Measurements from ENCODE around the gene EYA4. TPM values are rescaled to one million over a fixed set of nuclear protein-coding genes. Genes with fewer than 3 reads are reported as not detected.

The EYA4 gene
- total RNA-seq, 2 donors from 2014 or later = not detected

DNA sequence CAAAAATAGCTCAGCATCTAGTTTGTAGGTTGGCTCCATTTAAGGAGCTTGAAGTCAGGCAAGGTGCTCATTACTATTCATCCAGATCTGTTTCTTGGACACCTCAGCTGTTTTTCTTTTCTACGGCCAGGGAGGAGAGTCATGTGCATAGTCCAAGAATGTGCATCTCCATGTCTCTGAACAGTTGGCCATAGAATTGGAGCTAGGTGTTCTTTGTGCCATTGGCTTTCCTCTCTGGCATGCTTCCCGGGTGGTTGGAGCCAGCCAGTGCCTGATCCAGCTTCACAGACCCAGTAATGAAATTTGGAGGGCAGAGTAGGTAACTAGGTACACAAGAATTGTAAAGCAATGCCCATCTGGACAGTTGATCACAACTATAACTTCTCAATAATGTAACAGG lies 21.6 kb downstream of the EYA4 start:
- no peak for DNase-seq (ENCODE audit: low spot score in 2 of 2)
- peaks cover 0 to 10% of the 10 kb centered on the region in 2 donors for H3K9me3 Mint-ChIP-seq
- no peak for ATAC-seq
- H3K27ac Mint-ChIP-seq = no peak overlapping the region
- no peaks in the 10 kb centered on the region for H3K36me3 Mint-ChIP-seq

DNA sequence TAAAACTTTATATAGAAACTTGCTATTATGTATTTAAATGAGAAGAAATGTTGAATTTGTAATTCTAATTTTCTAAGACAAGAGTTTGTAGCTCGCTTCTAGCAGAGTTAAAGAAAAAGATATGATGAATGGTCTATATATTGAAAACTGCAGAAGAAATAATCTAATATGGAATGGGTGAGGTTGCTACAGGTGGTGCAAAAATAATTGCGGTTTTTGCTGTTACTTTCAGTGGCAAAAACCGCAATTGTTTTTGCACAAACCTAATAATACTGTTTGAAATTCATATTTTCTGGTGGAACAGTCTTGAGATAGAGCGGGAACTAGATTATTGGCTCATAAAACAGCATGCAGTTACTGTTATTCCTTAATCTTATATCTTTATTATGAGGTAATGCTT lies 23.9 kb downstream of the EYA4 start:
- peaks cover 0 to 15% of the 10 kb centered on the region in 2 donors for H3K9me3 Mint-ChIP-seq
- DNase-seq (ENCODE audit: low spot score in 2 of 2) = no peak
- ATAC-seq = no peak
- no peaks in the 10 kb centered on the region for H3K36me3 Mint-ChIP-seq
- no peak overlapping the region for H3K27ac Mint-ChIP-seq

GRCh38 chr6:133266186-133266585 lies 25.0 kb downstream of the EYA4 start:
- DNase-seq (ENCODE audit: low spot score in 2 of 2) (no peak), ATAC-seq (no peak)

GRCh38 chr6:133268621-133269020 lies 27.5 kb downstream of the EYA4 start:
- ATAC-seq (no peak), DNase-seq (ENCODE audit: low spot score in 2 of 2) (no peak)
- H3K27ac Mint-ChIP-seq = no peak overlapping the region
- H3K36me3 Mint-ChIP-seq = no peaks in the 10 kb centered on the region
- H3K9me3 Mint-ChIP-seq = peaks cover 0 to 13% of the 10 kb centered on the region in 2 donors

More at GRCh38 chr6:133266186-133266585, 25.0 kb downstream of the EYA4 start:
- H3K36me3 Mint-ChIP-seq = no peaks in the 10 kb centered on the region
- peaks cover 0 to 11% of the 10 kb centered on the region in 2 donors for H3K9me3 Mint-ChIP-seq
- no peak overlapping the region for H3K27ac Mint-ChIP-seq

- ATAC-seq (no peak), DNase-seq (ENCODE audit: low spot score in 2 of 2) (no peak)
- Mint-ChIP-seq H3K9me3 (peaks cover 0 to 5% of the 10 kb centered on the region in 2 donors), H3K36me3 (no peaks in the 10 kb centered on the region), H3K27ac (no peak overlapping the region)
These were observed 33.7 kb downstream of the EYA4 start for GRCh38 chr6:133274813-133275212.

DNA sequence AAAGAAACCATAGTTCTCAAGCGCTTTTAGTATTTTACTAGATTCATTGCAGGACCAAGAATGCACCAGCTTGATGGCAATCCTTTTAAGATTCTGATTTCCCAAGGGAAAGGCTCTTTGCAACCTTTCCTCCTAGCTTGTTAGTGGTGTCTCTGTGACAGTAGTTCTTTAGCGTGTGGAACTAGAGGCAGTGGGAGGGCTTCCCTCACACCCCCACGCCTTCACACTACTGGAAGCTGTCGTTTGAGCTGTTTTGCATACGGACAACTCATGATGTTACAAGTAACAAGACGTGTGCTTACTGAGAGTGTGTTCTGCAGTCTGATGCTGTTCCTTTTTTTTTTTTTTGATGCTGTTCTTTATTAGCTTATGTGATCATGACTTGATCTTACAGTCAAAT lies 34.1 kb downstream of the EYA4 start:
- H3K27ac Mint-ChIP-seq = no peak overlapping the region
- DNase-seq (ENCODE audit: low spot score in 2 of 2) (no peak), ATAC-seq (no peak)
- peaks cover 0 to 5% of the 10 kb centered on the region in 2 donors for H3K9me3 Mint-ChIP-seq
- H3K36me3 Mint-ChIP-seq = no peaks in the 10 kb centered on the region

DNA sequence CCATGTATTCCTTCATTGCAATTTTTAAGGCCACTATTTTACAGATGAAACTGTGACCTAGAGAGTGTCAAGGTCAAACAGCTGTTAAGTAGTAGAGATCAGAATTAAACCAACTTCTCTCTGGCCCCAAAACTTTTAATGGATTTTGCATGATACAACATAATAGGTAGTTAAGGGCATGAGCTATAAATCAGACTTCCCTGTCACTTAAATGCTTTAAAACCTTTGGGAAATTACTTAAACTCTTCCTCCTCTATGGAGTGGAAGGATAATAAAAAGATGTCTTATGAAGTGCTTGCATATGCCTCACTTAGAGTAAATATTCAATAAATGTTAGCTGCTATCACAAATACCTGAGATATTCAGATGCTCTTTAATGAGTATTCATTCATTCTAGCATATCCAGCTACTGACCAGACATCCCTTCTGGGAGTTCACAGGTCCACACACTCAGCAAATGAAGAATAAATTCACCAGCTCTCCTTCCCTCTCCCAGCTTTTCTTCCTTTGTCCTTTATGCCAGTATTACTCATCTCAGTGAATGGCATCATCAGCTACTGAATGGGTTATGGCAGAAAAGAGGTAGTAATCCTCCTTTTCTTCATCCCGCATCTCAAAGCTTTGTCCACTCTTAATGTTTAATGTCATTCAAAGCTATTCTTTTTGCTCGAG lies 36.2 kb downstream of the EYA4 start:
- Mint-ChIP-seq H3K27ac (no peak overlapping the region), H3K36me3 (no peaks in the 10 kb centered on the region), H3K9me3 (no peaks in the 10 kb centered on the region)
- DNase-seq (ENCODE audit: low spot score in 2 of 2) = no peak
- no peak for ATAC-seq

GRCh38 chr6:133277900-133278545 lies 36.9 kb downstream of the EYA4 start:
- Mint-ChIP-seq H3K9me3 (no peaks in the 10 kb centered on the region), H3K27ac (no peak overlapping the region), H3K36me3 (no peaks in the 10 kb centered on the region)
- ATAC-seq (no peak), DNase-seq (ENCODE audit: low spot score in 2 of 2) (no peak)

DNA sequence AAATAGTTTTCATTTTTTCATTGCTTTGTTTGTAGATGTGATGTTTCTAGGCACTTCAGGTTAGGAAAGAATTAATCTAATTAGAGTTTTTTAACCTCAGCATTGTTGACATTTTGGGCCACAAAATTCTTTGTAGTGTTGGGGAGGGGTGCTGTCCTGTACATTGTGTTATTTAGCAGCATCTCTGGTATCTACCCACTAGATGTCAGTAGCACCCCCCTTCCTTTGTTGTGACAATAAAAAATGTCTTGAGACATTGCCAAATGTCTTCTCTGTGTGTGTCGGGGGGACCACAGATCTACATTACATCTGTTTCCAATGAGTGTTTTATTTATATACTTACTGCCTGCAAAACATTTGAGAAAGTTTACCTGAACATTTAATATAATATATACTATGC lies 45.6 kb downstream of the EYA4 start:
- DNase-seq (ENCODE audit: low spot score in 2 of 2) (no peak), ATAC-seq (no peak)
- Mint-ChIP-seq H3K27ac (no peak overlapping the region), H3K9me3 (peaks cover 0 to 3% of the 10 kb centered on the region in 2 donors), H3K36me3 (no peaks in the 10 kb centered on the region)

- Mint-ChIP-seq H3K27ac (no peak overlapping the region), H3K36me3 (no peaks in the 10 kb centered on the region), H3K9me3 (peaks cover 0 to 3% of the 10 kb centered on the region in 2 donors)
- ATAC-seq (no peak), DNase-seq (ENCODE audit: low spot score in 2 of 2) (no peak)
These were observed 47.5 kb downstream of the EYA4 start for GRCh38 chr6:133288662-133289061.

- DNase-seq (ENCODE audit: low spot score in 2 of 2) (no peak), ATAC-seq (no peak)
- Mint-ChIP-seq H3K27ac (no peak overlapping the region), H3K36me3 (no peaks in the 10 kb centered on the region), H3K9me3 (peaks cover 0 to 3% of the 10 kb centered on the region in 2 donors)
These were observed 48.7 kb downstream of the EYA4 start for GRCh38 chr6:133289733-133290306.

DNA sequence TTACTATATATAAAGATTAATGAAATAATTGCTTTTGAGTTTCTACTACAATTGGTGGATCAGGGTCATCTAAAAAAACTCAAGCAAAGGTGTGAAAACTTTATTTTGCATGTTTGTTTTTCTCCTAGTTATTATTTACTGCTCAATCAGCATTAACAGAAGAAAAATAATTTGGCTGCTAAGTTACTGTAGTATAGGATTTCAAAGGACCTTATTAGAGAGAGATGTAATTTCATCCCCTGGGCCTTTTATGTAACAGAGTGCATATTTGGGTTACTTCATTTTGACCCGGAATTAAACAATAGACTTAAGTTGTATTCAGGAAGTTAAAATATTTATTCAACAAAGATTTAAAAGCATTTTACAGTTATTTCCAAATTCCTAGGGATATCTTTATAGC lies 49.8 kb downstream of the EYA4 start:
- H3K9me3 Mint-ChIP-seq = peaks cover 0 to 3% of the 10 kb centered on the region in 2 donors
- no peaks in the 10 kb centered on the region for H3K36me3 Mint-ChIP-seq
- ATAC-seq (no peak), DNase-seq (ENCODE audit: low spot score in 2 of 2) (no peak)
- no peak overlapping the region for H3K27ac Mint-ChIP-seq

GRCh38 chr6:133291671-133292070 lies 50.5 kb downstream of the EYA4 start:
- no peaks in the 10 kb centered on the region for H3K36me3 Mint-ChIP-seq
- peaks cover 0 to 3% of the 10 kb centered on the region in 2 donors for H3K9me3 Mint-ChIP-seq
- no peak overlapping the region for H3K27ac Mint-ChIP-seq
- no peak for DNase-seq (ENCODE audit: low spot score in 2 of 2)
- no peak for ATAC-seq

DNA sequence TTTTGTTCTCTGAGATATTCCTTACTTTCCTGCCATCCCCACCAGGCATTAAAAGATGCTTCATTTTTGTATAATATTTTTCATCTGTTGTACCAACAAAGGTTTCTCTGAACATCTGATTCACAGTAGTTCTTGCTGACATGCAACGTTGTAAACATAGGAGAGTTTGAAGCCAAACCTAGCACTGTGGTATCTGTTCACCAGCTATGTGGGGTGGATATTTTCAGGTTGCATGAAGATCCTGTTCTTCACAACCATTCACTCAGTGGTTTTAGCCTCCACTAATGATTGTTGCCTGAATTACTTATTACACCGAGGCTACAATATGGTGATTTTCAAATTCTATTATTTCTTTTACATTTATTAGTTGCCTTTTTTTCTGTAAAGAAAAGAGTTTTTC lies 56.5 kb downstream of the EYA4 start:
- ATAC-seq = no peak
- DNase-seq (ENCODE audit: low spot score in 2 of 2) = no peak
- no peaks in the 10 kb centered on the region for H3K36me3 Mint-ChIP-seq
- H3K27ac Mint-ChIP-seq = no peak overlapping the region
- H3K9me3 Mint-ChIP-seq = no peaks in the 10 kb centered on the region

DNA sequence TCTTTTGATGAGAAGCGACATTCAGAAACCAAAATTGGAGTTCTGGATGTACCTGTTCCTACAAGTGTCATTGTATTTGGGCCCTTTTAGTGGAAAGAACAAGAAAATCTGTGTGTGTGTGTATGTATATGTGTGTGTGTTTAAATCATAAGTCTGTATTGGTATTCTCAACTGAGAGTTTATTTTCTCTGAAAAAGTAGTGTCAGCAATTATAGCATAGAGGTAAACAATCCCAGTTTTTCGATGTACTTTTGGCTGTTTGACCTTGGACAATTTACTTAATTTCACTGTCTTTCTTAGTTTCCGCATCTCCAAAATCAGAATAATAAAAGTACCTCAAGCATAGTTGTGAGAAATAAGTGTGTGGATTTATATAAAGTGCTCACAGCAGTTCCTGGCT lies 57.2 kb downstream of the EYA4 start:
- Mint-ChIP-seq H3K27ac (no peak overlapping the region), H3K36me3 (no peaks in the 10 kb centered on the region), H3K9me3 (no peaks in the 10 kb centered on the region)
- no peak for DNase-seq (ENCODE audit: low spot score in 2 of 2)
- ATAC-seq = no peak

- DNase-seq (ENCODE audit: low spot score in 2 of 2) (no peak), ATAC-seq (no peak)
- no peaks in the 10 kb centered on the region for H3K9me3 Mint-ChIP-seq
- no peak overlapping the region for H3K27ac Mint-ChIP-seq
- no peaks in the 10 kb centered on the region for H3K36me3 Mint-ChIP-seq
These were observed 57.6 kb downstream of the EYA4 start for GRCh38 chr6:133298801-133299200.

DNA sequence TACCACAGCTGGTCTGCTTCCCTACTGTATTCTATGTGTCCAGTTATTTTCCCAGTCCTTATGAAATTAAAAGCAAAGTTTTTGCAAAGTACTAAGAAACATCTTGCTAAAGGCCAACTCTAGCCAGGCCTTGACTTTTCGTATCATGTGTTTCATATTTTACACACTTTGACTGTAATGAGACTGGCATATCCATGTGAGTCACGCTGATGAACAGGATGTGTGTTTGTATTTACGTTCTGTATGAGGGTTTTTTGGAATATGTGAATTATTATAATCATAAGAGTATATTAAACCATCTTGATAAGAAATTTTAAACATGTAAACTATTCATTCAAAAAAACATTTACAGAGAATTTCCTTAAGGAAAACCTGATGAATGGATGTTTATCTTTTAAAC lies 59.7 kb downstream of the EYA4 start:
- Mint-ChIP-seq H3K27ac (no peak overlapping the region), H3K9me3 (no peaks in the 10 kb centered on the region), H3K36me3 (no peaks in the 10 kb centered on the region)
- DNase-seq (ENCODE audit: low spot score in 2 of 2) (no peak), ATAC-seq (no peak)

GRCh38 chr6:133301835-133302234 lies 60.7 kb downstream of the EYA4 start:
- H3K27ac Mint-ChIP-seq = no peak overlapping the region
- no peaks in the 10 kb centered on the region for H3K36me3 Mint-ChIP-seq
- DNase-seq (ENCODE audit: low spot score in 2 of 2) (no peak), ATAC-seq (no peak)
- no peaks in the 10 kb centered on the region for H3K9me3 Mint-ChIP-seq
